ENCODE results near the gene TBX3. TPM values are rescaled to one million over a fixed set of nuclear protein-coding genes. Genes with fewer than 3 reads are reported as not detected.
"Not testable (repeated sequence)": the region's sequence is repeated elsewhere in the genome, so short reads cannot be mapped to it uniquely, and the experiment has no call there.

Gene TBX3
- total and polyA plus RNA-seq, 4 donors: 5.8 to 26.8 (median 17.6) TPM

GRCh38 chr12:114726092-114726710, 42.2 kb upstream of the TBX3 start:
- Histone ChIP-seq H3K27me3 (ENCODE audit: control insufficient read depth in 4 of 4, insufficient read depth in 4 of 4, low read length in 3 of 4) (no peaks in the 10 kb centered on the region), H3K36me3 (ENCODE audit: control insufficient read depth in 4 of 4, insufficient read depth in 3 of 4, low read depth in 1 of 4, low read length in 3 of 4) (no peaks in the 10 kb centered on the region), H3K4me3 (ENCODE audit: low read depth in 1 of 3, low read length in 3 of 3) (no peak overlapping the region), H3K4me1 (ENCODE audit: control insufficient read depth in 4 of 4, insufficient read depth in 4 of 4, low read length in 3 of 4) (no peaks in the 10 kb centered on the region), H3K9me3 (ENCODE audit: control insufficient read depth in 4 of 4, low read length in 3 of 4) (no peaks in the 10 kb centered on the region), H3K27ac (ENCODE audit: low read depth in 1 of 2, low read length in 2 of 2) (no peak overlapping the region), H3K9ac (ENCODE audit: low read depth in 1 of 2, low read length in 2 of 2) (no peak overlapping the region)
- DNase-seq (ENCODE audit: low spot score): no peak
- TF ChIP-seq, protein P1, sequence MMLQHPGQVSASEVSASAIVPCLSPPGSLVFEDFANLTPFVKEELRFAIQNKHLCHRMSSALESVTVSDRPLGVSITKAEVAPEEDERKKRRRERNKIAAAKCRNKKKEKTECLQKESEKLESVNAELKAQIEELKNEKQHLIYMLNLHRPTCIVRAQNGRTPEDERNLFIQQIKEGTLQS (IDR thresholded peaks at IDR 0.05): no peak
- no peak for TF ChIP-seq NR2F2 (IDR thresholded peaks at IDR 0.05)
- WGBS: 87% methylated on average over 7 of the region's 7 CpGs

DNA sequence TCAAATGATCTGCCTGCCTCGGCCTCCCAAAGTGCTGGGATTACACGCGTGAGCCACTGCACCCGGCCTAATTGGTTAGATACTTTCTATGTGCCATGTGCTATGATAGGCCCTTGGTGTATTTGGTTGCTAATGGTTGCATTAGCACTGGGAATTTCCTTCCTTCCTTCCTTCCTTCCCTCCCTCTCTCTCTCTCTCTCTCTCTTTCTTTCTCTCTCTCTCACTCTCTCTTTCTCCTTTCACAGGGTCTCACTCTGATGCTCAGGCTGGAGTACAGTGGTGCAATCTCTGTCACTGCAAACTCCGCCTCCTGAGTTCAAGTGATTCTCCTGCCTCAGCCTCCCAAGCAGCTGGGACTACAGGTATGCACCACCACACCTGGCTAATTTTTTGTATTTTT, 38.2 kb upstream of the TBX3 start:
- not testable (repeated sequence) for H3K4me1 ChIP-seq (ENCODE audit: control insufficient read depth in 4 of 4, insufficient read depth in 4 of 4, low read length in 3 of 4); H3K9me3 ChIP-seq (ENCODE audit: control insufficient read depth in 4 of 4, low read length in 3 of 4); H3K9ac ChIP-seq (ENCODE audit: low read depth in 1 of 2, low read length in 2 of 2); H3K36me3 ChIP-seq (ENCODE audit: control insufficient read depth in 4 of 4, insufficient read depth in 3 of 4, low read depth in 1 of 4, low read length in 3 of 4); DNase-seq (ENCODE audit: low spot score); H3K27ac ChIP-seq (ENCODE audit: low read depth in 1 of 2, low read length in 2 of 2); H3K27me3 ChIP-seq (ENCODE audit: control insufficient read depth in 4 of 4, insufficient read depth in 4 of 4, low read length in 3 of 4); H3K4me3 ChIP-seq (ENCODE audit: low read depth in 1 of 3, low read length in 3 of 3)
- WGBS: 90% methylated on average over 5 of the region's 5 CpGs

GRCh38 chr12:114721266-114721665, 37.3 kb upstream of the TBX3 start:
- no peaks in the 10 kb centered on the region for H3K9me3 ChIP-seq (ENCODE audit: control insufficient read depth in 4 of 4, low read length in 3 of 4)
- H3K27me3 ChIP-seq (ENCODE audit: control insufficient read depth in 4 of 4, insufficient read depth in 4 of 4, low read length in 3 of 4): no peaks in the 10 kb centered on the region
- TF ChIP-seq, protein P2, sequence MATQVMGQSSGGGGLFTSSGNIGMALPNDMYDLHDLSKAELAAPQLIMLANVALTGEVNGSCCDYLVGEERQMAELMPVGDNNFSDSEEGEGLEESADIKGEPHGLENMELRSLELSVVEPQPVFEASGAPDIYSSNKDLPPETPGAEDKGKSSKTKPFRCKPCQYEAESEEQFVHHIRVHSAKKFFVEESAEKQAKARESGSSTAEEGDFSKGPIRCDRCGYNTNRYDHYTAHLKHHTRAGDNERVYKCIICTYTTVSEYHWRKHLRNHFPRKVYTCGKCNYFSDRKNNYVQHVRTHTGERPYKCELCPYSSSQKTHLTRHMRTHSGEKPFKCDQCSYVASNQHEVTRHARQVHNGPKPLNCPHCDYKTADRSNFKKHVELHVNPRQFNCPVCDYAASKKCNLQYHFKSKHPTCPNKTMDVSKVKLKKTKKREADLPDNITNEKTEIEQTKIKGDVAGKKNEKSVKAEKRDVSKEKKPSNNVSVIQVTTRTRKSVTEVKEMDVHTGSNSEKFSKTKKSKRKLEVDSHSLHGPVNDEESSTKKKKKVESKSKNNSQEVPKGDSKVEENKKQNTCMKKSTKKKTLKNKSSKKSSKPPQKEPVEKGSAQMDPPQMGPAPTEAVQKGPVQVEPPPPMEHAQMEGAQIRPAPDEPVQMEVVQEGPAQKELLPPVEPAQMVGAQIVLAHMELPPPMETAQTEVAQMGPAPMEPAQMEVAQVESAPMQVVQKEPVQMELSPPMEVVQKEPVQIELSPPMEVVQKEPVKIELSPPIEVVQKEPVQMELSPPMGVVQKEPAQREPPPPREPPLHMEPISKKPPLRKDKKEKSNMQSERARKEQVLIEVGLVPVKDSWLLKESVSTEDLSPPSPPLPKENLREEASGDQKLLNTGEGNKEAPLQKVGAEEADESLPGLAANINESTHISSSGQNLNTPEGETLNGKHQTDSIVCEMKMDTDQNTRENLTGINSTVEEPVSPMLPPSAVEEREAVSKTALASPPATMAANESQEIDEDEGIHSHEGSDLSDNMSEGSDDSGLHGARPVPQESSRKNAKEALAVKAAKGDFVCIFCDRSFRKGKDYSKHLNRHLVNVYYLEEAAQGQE (IDR thresholded peaks at IDR 0.05): no peak
- TF ChIP-seq FOXA1 (IDR thresholded peaks at IDR 0.05) (no peak), RAD21 (IDR thresholded peaks at IDR 0.05) (no peak), HNF4A (conservative IDR thresholded peaks at IDR 0.05) (no peak)
- TF ChIP-seq, protein P1 (IDR thresholded peaks at IDR 0.05): no peak
- H3K4me1 ChIP-seq (ENCODE audit: control insufficient read depth in 4 of 4, insufficient read depth in 4 of 4, low read length in 3 of 4): no peaks in the 10 kb centered on the region
- H3K4me3 ChIP-seq (ENCODE audit: low read depth in 1 of 3, low read length in 3 of 3): no peak overlapping the region
- no peaks in the 10 kb centered on the region for H3K36me3 ChIP-seq (ENCODE audit: control insufficient read depth in 4 of 4, insufficient read depth in 3 of 4, low read depth in 1 of 4, low read length in 3 of 4)
- 77% methylated on average over 7 of the region's 7 CpGs for WGBS
- DNase-seq (ENCODE audit: low spot score): no peak
- H3K27ac ChIP-seq (ENCODE audit: low read depth in 1 of 2, low read length in 2 of 2): no peak overlapping the region
- no peak overlapping the region for H3K9ac ChIP-seq (ENCODE audit: low read depth in 1 of 2, low read length in 2 of 2)

DNA sequence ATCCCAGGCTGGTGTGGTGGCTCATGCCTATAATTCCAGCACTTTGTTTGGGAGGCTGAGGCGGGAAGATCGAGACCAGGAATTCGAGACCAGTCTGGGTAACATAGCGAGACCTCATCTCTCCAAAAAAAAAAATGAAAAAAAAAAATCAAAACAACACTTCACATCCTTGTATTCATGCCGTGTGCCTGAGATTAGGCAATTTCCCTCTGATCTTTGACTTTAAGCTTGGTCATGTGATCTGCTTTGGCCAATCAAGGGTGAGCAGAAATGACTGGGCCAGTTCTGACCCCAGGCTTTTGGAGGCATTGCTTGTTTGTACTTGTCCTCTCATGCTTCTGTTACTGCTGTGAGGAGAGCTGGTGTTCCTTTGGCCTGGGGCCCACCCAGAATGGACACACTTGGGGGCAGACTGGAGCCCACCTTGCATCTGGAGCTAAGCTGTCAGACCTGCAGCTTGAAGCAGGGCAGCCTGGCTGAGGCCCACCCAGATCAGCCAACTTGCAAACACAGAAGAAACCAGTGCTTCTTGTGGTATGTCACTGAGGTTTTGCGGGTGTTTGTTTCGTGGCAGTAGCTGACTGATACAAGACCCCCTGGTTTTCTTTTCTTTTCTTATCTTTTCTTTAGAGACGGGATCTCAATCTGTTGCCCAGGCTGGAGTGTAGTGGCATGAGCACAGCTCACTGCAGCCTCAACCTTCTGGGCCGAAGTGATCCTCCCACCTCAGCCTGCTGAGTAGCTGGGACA, 29.7 kb upstream of the TBX3 start:
- 87% methylated on average over 9 of the region's 9 CpGs for WGBS
- no peak overlapping the region for H3K9ac ChIP-seq (ENCODE audit: low read depth in 1 of 2, low read length in 2 of 2)
- H3K27me3 ChIP-seq (ENCODE audit: control insufficient read depth in 4 of 4, insufficient read depth in 4 of 4, low read length in 3 of 4): no peaks in the 10 kb centered on the region
- H3K4me1 ChIP-seq (ENCODE audit: control insufficient read depth in 4 of 4, insufficient read depth in 4 of 4, low read length in 3 of 4): no peaks in the 10 kb centered on the region
- no peaks in the 10 kb centered on the region for H3K36me3 ChIP-seq (ENCODE audit: control insufficient read depth in 4 of 4, insufficient read depth in 3 of 4, low read depth in 1 of 4, low read length in 3 of 4)
- no peak overlapping the region for H3K4me3 ChIP-seq (ENCODE audit: low read depth in 1 of 3, low read length in 3 of 3)
- no peak for DNase-seq (ENCODE audit: low spot score)
- no peak overlapping the region for H3K27ac ChIP-seq (ENCODE audit: low read depth in 1 of 2, low read length in 2 of 2)
- peaks cover 0 to 2% (median 0%) of the 10 kb centered on the region in 4 donors for H3K9me3 ChIP-seq (ENCODE audit: control insufficient read depth in 4 of 4, low read length in 3 of 4)
- TF ChIP-seq, protein P2 (IDR thresholded peaks at IDR 0.05): no peak
- no peak for TF ChIP-seq TAF1 (conservative IDR thresholded peaks at IDR 0.05)
- no peak for TF ChIP-seq ZBTB33 (IDR thresholded peaks at IDR 0.05)
- TF ChIP-seq HNF4G (IDR thresholded peaks at IDR 0.05): no peak

Data from liver (tissue), 9 donors.